Measurements from ENCODE around the gene CAPNS1. TPM values are rescaled to one million over a fixed set of nuclear protein-coding genes. Genes with fewer than 3 reads are reported as not detected.

The CAPNS1 gene
- polyA plus RNA-seq, 2 of the 4 experiments (the other 2 are of a cell fraction): 1,236 to 1,551 TPM

DNA sequence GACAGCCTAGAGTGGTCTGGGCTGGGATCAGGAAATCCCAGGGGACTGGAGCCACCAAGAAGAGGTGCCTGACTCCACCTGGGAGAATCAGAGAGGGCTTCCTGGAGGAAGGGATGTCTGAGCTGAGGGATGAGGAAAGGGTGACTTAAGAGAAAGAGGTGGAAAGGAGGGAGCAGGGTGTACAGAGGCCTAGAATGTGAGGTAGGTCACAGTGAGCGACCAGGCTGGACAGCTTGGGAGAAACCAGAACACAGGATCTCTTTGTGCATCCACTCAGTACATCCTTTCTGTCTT lies 23.6 kb upstream of the CAPNS1 start:
- WGBS (ENCODE audit: missing lambda C conversion rate): 95% methylated on average over 1 of the region's 1 CpG
- ATAC-seq (no peak), FAIRE-seq (peak; percentile 28), DNase-seq (ENCODE audit: low read depth in 1 of 2, low spot score in 1 of 2) (no peak)
- ChIA-PET CTCF (interaction anchor here (0.7 to 6.5 kb wide), 8 partner anchors 12 to 193 kb away, joined by 3 to 82 read pairs (median 5); partner anchors contain the start of gene CAPNS1), POLR2A (interaction anchor here (1.0 to 3.4 kb wide), 5 partner anchors 12 to 61 kb away, joined by 4 to 65 read pairs (median 8); partner anchors contain the start of genes CAPNS1, THAP8 and WDR62)
- no peaks in the 10 kb centered on the region for H3K9me3 ChIP-seq
- H3K27ac ChIP-seq: peak overlapping the region; percentile 82 to 91
- H3K4me2 ChIP-seq: peak overlapping the region; percentile 82
- peak overlapping the region; percentile 75 for H3K4me3 ChIP-seq
- peaks cover 25% of the 10 kb centered on the region for H3K4me1 ChIP-seq
- TF ChIP-seq ZFP36 (IDR thresholded peaks at IDR 0.05; ENCODE audit: borderline replicate concordance, partially characterized antibody) (peak; percentile 78), RARB (CRISPR knock-in tag; IDR thresholded peaks at IDR 0.05) (no peak)

DNA sequence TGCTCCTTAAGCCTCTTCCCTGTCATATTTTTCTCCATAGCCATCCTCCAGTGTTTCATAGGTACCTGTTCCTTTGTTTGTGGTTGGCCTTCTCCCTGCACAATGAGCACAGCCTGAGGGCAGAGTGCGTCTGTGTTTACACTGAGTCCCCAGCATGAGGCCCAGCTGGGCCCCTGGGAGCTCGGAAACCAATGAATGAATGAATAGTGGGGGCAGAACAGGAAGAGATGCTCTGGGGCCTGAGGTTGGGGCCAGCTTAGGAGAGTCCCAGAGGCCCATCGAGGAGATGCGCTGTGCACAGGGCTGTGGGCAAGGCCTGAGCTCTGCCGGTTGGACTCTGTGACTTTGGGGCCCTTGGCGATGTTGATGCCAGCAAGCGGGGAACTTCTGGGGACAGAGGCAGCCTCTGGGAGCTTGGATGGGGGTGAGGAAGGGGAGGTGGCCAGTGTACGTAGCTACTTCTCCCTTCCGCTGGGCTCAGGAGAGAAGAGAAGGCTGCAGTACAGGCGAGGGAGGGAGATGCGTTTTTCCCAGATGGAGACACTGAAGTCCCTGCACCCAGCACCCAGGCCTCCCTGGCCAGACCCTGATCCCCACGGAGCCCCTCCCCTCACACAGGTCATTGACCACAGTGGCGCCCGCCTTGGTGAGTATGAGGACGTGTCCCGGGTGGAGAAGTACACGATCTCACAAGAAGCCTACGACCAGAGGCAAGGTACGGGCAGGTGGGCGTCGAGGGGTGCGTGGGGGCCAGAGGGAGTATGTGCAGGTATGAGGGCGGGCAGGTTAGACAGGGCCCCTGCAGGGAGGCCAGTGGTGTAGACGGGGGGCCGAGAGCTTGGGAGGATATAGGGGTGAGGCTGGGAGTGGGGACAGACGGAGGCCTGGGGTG lies 19.5 kb upstream of the CAPNS1 start:
- TF ChIP-seq CHD2 (IDR thresholded peaks at IDR 0.05; ENCODE audit: low read length, partially characterized antibody) (no peak), CBX8 (IDR thresholded peaks at IDR 0.05) (no peak), KDM5A (IDR thresholded peaks at IDR 0.05) (no peak), JUN (IDR thresholded peaks at IDR 0.05) (no peak)
- TF ChIP-seq, protein P1, sequence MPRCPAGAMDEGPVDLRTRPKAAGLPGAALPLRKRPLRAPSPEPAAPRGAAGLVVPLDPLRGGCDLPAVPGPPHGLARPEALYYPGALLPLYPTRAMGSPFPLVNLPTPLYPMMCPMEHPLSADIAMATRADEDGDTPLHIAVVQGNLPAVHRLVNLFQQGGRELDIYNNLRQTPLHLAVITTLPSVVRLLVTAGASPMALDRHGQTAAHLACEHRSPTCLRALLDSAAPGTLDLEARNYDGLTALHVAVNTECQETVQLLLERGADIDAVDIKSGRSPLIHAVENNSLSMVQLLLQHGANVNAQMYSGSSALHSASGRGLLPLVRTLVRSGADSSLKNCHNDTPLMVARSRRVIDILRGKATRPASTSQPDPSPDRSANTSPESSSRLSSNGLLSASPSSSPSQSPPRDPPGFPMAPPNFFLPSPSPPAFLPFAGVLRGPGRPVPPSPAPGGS (IDR thresholded peaks at IDR 0.05): no peak
- no peak for FAIRE-seq
- ChIA-PET POLR2A (interaction anchor here (1.4 kb wide), 1 partner anchor 8 kb away, joined by 6 read pairs; no protein-coding TSS in a partner anchor), CTCF (interaction anchor here (0.5 to 6.5 kb wide), 9 partner anchors 8 to 1611 kb away, joined by 3 to 82 read pairs (median 4); no protein-coding TSS in a partner anchor)
- no peak overlapping the region for H3K4me2 ChIP-seq
- H3K27ac ChIP-seq: no peak overlapping the region
- WGBS (ENCODE audit: missing lambda C conversion rate): 86% methylated on average over 26 of the region's 26 CpGs
- no peak for ATAC-seq
- DNase-seq (ENCODE audit: low read depth in 1 of 2, low spot score in 1 of 2): no peak
- no peak overlapping the region for H3K4me3 ChIP-seq
- H3K4me1 ChIP-seq: peaks cover 16% of the 10 kb centered on the region
- no peaks in the 10 kb centered on the region for H3K9me3 ChIP-seq

DNA sequence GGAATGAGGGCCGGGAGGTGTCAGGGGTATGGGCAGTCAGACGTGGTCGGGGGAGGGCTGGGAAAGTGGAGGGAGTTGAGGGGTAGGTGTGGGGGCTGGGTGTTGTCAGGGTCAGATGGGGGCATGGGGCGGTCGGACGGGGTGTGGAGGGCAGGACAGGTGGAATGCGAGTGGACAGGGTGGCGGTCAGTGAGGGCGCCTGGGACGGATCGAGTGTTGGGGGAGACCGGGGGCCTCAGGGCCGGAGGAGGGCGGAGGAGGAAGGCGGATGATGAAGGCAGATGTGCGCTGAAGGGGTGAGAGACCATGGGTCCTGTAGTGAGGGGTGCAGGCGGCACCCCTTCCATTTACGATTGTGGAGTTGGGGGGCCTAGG lies 18.9 kb upstream of the CAPNS1 start:
- no peak for ATAC-seq

More for the DNA sequence above, 18.9 kb upstream of the CAPNS1 start:
- no peak overlapping the region for H3K4me2 ChIP-seq
- CTCF ChIA-PET: interaction anchor here (1.0 to 1.9 kb wide), 4 partner anchors 17 to 61 kb away, joined by 3 to 9 read pairs (median 6); no protein-coding TSS in a partner anchor
- POLR2A ChIA-PET: no interaction called here
- FAIRE-seq: no peak
- TF ChIP-seq ZSCAN20 (CRISPR knock-in tag; IDR thresholded peaks at IDR 0.05) (no peak), RCOR1 (IDR thresholded peaks at IDR 0.05; ENCODE audit: low read depth, low read length) (no peak), NR3C1 (IDR thresholded peaks at IDR 0.05) (no peak), FOXS1 (CRISPR knock-in tag; IDR thresholded peaks at IDR 0.05) (no peak), MAFK (IDR thresholded peaks at IDR 0.05; ENCODE audit: partially characterized antibody) (no peak), JUN (IDR thresholded peaks at IDR 0.05) (no peak), HOXB5 (CRISPR knock-in tag; IDR thresholded peaks at IDR 0.05) (no peak), TP53 (CRISPR knock-in tag; IDR thresholded peaks at IDR 0.05) (no peak), SMC3 (IDR thresholded peaks at IDR 0.05) (no peak), BHLHE40 (IDR thresholded peaks at IDR 0.05; ENCODE audit: low read depth, low read length) (no peak), POLR2AphosphoS2 (conservative IDR thresholded peaks at IDR 0.05; ENCODE audit: low read length) (no peak), HOXB13 (CRISPR knock-in tag; IDR thresholded peaks at IDR 0.05; ENCODE audit: low read depth) (no peak)
- TF ChIP-seq, protein P2, sequence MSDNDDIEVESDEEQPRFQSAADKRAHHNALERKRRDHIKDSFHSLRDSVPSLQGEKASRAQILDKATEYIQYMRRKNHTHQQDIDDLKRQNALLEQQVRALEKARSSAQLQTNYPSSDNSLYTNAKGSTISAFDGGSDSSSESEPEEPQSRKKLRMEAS (IDR thresholded peaks at IDR 0.05): no peak
- TF ChIP-seq, protein P3, sequence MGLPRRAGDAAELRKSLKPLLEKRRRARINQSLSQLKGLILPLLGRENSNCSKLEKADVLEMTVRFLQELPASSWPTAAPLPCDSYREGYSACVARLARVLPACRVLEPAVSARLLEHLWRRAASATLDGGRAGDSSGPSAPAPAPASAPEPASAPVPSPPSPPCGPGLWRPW (IDR thresholded peaks at IDR 0.05): no peak
- TF ChIP-seq, protein P4, sequence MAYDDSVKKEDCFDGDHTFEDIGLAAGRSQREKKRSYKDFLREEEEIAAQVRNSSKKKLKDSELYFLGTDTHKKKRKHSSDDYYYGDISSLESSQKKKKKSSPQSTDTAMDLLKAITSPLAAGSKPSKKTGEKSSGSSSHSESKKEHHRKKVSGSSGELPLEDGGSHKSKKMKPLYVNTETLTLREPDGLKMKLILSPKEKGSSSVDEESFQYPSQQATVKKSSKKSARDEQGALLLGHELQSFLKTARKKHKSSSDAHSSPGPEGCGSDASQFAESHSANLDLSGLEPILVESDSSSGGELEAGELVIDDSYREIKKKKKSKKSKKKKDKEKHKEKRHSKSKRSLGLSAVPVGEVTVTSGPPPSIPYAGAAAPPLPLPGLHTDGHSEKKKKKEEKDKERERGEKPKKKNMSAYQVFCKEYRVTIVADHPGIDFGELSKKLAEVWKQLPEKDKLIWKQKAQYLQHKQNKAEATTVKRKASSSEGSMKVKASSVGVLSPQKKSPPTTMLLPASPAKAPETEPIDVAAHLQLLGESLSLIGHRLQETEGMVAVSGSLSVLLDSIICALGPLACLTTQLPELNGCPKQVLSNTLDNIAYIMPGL (CRISPR knock-in tag; IDR thresholded peaks at IDR 0.05; ENCODE audit: borderline replicate concordance): no peak
- WGBS (ENCODE audit: missing lambda C conversion rate): 95% methylated on average over 17 of the region's 18 CpGs
- no peak overlapping the region for H3K27ac ChIP-seq
- H3K4me3 ChIP-seq: no peak overlapping the region
- no peak for DNase-seq (ENCODE audit: low read depth in 1 of 2, low spot score in 1 of 2)
- H3K4me1 ChIP-seq: peaks cover 16% of the 10 kb centered on the region
- no peaks in the 10 kb centered on the region for H3K9me3 ChIP-seq

Data from A549 (cell line).